Islet precursor cell (in vitro differentiated cells): Measurements from ENCODE around the gene ZNF235.
"Not testable (repeated sequence)": the region's sequence is repeated elsewhere in the genome, so short reads cannot be mapped to it uniquely, and the experiment has no call there.

Experiments used
- DNase-seq: peaks from one replicate; pipeline ENCODE4 v3.0.0-alpha.2; 2018

The ZNF235 gene

GRCh38 chr19:44254496-44254895 is 50.3 kb downstream of the ZNF235 start:
- no peak for DNase-seq

GRCh38 chr19:44253392-44253791 is 51.4 kb downstream of the ZNF235 start:
- not testable (repeated sequence) for DNase-seq

- not testable (repeated sequence) for DNase-seq
These were observed 52.5 kb downstream of the ZNF235 start for GRCh38 chr19:44252332-44252731.

DNA sequence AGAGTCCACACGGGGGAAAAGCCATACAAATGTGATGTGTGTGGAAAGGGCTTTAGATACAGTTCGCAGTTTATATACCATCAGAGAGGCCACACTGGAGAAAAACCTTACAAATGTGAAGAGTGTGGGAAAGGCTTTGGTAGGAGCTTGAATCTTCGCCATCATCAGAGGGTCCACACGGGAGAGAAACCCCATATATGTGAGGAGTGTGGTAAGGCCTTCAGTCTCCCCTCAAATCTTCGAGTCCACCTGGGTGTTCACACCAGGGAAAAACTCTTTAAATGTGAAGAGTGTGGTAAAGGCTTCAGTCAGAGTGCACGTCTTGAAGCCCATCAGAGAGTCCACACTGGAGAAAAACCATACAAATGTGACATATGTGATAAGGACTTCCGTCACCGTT is 68.4 kb downstream of the ZNF235 start:
- no peak for DNase-seq
